DND-41 (cell line): ENCODE results near the gene PPM1E.

Source experiments
- ATAC-seq: fragments of 200-7000 bp; cut with Tn5 transposase; 3 replicates; pipeline ENCODE4 v1.9.1; 2021; ENCODE audit warnings: low read depth; ENCODE audit not compliant: insufficient read depth
- DNase-seq: peaks from one replicate; pipeline ENCODE4 v3.0.0-alpha.2; 2020
- H2AFZ ChIP-seq: 2 replicates; pipeline ENCODE4 v1.6.0; 2012; ENCODE audit warnings: low read depth, low read length
- H3K27ac ChIP-seq: 2 replicates; pipeline ENCODE4 v1.5.1; 2012; ENCODE audit warnings: low read length, inconsistent platforms
- H3K27me3 ChIP-seq: fragments of 200-600 bp; sonication (generic); 2 replicates; pipeline ENCODE4 v1.6.0; 2012; ENCODE audit warnings: low read length, mild to moderate bottlenecking, inconsistent platforms; ENCODE audit not compliant: insufficient read depth, poor library complexity
- H3K36me3 ChIP-seq: 2 replicates; pipeline ENCODE4 v1.5.1; 2012; ENCODE audit warnings: low read length, inconsistent platforms; ENCODE audit not compliant: insufficient read depth
- H3K4me1 ChIP-seq: 2 replicates; pipeline ENCODE4 v1.5.1; 2012; ENCODE audit warnings: mild to moderate bottlenecking, low read length; ENCODE audit not compliant: insufficient read depth
- H3K4me2 ChIP-seq: 2 replicates; pipeline ENCODE4 v1.6.0; 2012; ENCODE audit warnings: mild to moderate bottlenecking, moderate library complexity, low read length, inconsistent platforms; ENCODE audit not compliant: insufficient read depth
- H3K4me3 ChIP-seq, 2 experiments: fragments of 200-600 bp in 1 of 2; shearing (Covaris generic) in 1 of 2; 2 replicates each; pipeline ENCODE4 v1.5.1; 2012 to 2016; ENCODE audit warnings: inconsistent platforms in 2 of 2, low read length in 2 of 2, mild to moderate bottlenecking in 2 of 2, low read depth in 1 of 2, moderate library complexity in 1 of 2
- H3K79me2 ChIP-seq: 2 replicates; pipeline ENCODE4 v1.6.0; 2012; ENCODE audit warnings: low read length, inconsistent platforms; ENCODE audit not compliant: insufficient read depth
- H3K9ac ChIP-seq: 2 replicates; pipeline ENCODE4 v1.6.0; 2012; ENCODE audit warnings: low read depth, mild to moderate bottlenecking, inconsistent platforms, low read length, moderate library complexity
- H3K9me3 ChIP-seq: 2 replicates; pipeline ENCODE4 v1.5.1; 2012; ENCODE audit warnings: low read length, moderate library complexity, mild to moderate bottlenecking, inconsistent platforms; ENCODE audit not compliant: insufficient read depth, severe bottlenecking
- H4K20me1 ChIP-seq: 2 replicates; pipeline ENCODE4 v1.6.0; 2012; ENCODE audit warnings: low read length; ENCODE audit not compliant: insufficient read depth
- EZH2 ChIP-seq: IDR thresholded peaks from 3 replicates; pipeline ENCODE4 v1.6.1; 2012; ENCODE audit warnings: borderline replicate concordance, low read depth, mild to moderate bottlenecking, moderate library complexity, low read length, inconsistent platforms; ENCODE audit not compliant: severe bottlenecking
- TF ChIP-seq, protein P1 (sequence below): IDR thresholded peaks from 2 replicates; pipeline ENCODE4 v1.5.1; 2012; ENCODE audit warnings: borderline replicate concordance, low read length, moderate library complexity, mild to moderate bottlenecking; ENCODE audit not compliant: poor library complexity, severe bottlenecking; ENCODE audit errors: extremely low read depth

The PPM1E gene

DNA sequence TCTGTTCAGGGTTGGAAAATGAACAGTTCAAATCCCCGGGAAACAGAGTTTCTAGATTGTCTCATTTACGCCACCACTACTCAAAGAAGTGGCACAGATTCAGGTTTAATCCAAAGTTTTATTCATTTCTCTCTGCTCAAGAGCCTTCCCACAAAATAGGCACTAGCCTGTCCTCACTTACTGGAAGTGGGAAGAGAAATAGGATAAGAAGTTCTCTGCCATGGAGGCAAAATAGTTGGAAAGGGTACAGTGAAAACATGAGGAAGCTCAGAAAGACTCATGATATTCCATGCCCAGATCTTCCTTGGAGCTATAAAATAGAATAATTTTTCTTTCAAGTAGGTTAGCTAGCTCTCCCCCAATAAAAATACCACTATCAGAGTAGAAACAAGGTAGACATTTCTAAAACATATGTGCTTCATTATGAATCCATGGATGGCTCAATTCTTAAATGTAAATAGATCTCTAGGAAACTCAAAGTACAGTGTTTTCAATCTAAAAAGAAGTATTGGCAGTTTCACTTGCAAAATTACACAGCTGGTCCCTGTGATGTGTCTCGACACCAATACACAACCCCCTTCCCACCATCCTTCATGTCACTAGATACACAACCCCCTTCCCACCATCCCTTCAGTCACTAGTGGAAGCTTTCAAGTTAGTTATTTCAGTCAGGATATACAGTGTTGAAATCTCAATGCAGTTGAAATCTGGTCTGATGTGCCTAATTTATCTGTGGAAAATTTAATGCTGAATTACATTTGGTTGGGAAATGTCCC lies 225.2 kb downstream of the PPM1E start:
- ATAC-seq (no peak), DNase-seq (no peak)
- no peaks in the 10 kb centered on the region for H3K27me3 ChIP-seq
- no peaks in the 10 kb centered on the region for H3K36me3 ChIP-seq
- no peak overlapping the region for H2AFZ ChIP-seq
- no peak for TF ChIP-seq EZH2
- TF ChIP-seq, protein P1, sequence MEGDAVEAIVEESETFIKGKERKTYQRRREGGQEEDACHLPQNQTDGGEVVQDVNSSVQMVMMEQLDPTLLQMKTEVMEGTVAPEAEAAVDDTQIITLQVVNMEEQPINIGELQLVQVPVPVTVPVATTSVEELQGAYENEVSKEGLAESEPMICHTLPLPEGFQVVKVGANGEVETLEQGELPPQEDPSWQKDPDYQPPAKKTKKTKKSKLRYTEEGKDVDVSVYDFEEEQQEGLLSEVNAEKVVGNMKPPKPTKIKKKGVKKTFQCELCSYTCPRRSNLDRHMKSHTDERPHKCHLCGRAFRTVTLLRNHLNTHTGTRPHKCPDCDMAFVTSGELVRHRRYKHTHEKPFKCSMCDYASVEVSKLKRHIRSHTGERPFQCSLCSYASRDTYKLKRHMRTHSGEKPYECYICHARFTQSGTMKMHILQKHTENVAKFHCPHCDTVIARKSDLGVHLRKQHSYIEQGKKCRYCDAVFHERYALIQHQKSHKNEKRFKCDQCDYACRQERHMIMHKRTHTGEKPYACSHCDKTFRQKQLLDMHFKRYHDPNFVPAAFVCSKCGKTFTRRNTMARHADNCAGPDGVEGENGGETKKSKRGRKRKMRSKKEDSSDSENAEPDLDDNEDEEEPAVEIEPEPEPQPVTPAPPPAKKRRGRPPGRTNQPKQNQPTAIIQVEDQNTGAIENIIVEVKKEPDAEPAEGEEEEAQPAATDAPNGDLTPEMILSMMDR = no peak
- H4K20me1 ChIP-seq = no peaks in the 10 kb centered on the region
- no peaks in the 10 kb centered on the region for H3K4me1 ChIP-seq
- no peak overlapping the region for H3K9ac ChIP-seq
- no peak overlapping the region for H3K4me2 ChIP-seq
- no peak overlapping the region for H3K4me3 ChIP-seq
- H3K79me2 ChIP-seq = no peaks in the 10 kb centered on the region
- no peaks in the 10 kb centered on the region for H3K9me3 ChIP-seq
- no peak overlapping the region for H3K27ac ChIP-seq

DNA sequence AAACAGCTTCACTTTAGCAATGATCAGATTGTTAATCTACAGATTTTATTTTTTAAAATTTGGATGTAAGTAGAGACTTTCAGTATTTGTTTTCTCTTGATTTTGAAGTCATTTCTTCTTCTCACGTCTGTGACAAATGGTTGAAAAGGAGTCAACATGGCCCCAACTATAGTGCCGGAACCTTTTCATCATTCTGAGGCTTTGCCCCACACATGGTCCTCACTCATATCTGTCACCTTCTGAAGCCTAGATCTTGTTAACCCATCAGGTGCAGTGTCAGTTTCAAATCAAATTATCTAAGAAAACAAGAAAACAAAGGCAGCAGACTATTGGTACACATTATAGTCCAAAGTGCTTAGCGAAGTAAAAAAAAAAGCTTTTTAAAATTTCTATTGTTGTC lies 227.0 kb downstream of the PPM1E start:
- no peak overlapping the region for H3K9ac ChIP-seq
- no peaks in the 10 kb centered on the region for H3K27me3 ChIP-seq
- no peaks in the 10 kb centered on the region for H4K20me1 ChIP-seq
- H3K4me2 ChIP-seq = no peak overlapping the region
- no peaks in the 10 kb centered on the region for H3K36me3 ChIP-seq
- H3K4me1 ChIP-seq = no peaks in the 10 kb centered on the region
- H3K79me2 ChIP-seq = no peaks in the 10 kb centered on the region
- H2AFZ ChIP-seq = no peak overlapping the region
- no peak overlapping the region for H3K27ac ChIP-seq
- no peak for DNase-seq
- no peaks in the 10 kb centered on the region for H3K9me3 ChIP-seq
- no peak for ATAC-seq
- TF ChIP-seq, protein P1 = no peak
- TF ChIP-seq EZH2 = no peak
- no peak overlapping the region for H3K4me3 ChIP-seq

DNA sequence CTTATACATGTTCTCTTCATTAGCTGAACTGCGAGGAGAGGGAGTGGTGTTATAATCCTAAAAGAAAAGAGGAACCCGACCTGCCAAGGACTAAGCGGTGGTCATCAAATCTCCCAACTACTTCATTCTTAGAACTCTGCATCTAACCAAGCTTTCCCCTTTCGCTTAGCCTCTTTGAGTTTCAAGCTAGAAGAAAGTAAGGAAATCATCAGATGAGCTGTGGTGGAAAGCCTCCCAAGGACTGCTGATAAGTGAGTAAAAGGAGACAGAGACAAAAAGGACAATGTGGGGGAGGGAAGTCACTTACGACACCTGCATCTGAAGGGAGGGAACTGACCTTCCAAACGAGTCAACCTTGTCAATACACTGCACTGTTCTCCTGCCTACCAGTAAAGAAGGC lies 229.7 kb downstream of the PPM1E start:
- no peaks in the 10 kb centered on the region for H3K9me3 ChIP-seq
- no peaks in the 10 kb centered on the region for H4K20me1 ChIP-seq
- H3K4me1 ChIP-seq = no peaks in the 10 kb centered on the region
- H3K9ac ChIP-seq = no peak overlapping the region
- ATAC-seq = no peak
- no peak overlapping the region for H3K4me2 ChIP-seq
- TF ChIP-seq, protein P1 = no peak
- TF ChIP-seq EZH2 = no peak
- H3K79me2 ChIP-seq = no peaks in the 10 kb centered on the region
- no peak overlapping the region for H2AFZ ChIP-seq
- H3K27me3 ChIP-seq = no peaks in the 10 kb centered on the region
- no peak for DNase-seq
- no peaks in the 10 kb centered on the region; the same call in 1 of the 2 replicates for H3K36me3 ChIP-seq
- no peak overlapping the region for H3K27ac ChIP-seq
- H3K4me3 ChIP-seq = no peak overlapping the region

DNA sequence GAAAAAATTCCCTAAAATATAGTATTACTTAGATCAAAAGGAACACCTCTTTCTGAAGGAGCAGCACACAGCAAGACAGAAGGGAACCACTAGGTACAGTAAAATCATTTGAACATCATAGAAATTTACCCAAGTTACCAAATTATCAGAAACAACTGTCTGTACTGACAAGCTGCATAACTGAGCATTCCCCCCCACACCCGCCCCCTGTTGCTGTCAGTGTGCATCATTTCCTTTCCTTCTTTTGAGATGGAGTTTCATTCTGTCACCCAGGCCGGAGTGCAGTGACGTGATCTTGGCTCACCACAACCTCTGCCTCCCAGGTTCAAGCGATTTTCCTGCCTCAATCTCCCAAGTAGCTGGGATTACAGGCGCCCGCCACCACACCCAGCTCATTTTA lies 230.3 kb downstream of the PPM1E start:
- H3K27ac ChIP-seq = no peak overlapping the region
- H3K36me3 ChIP-seq = no peaks in the 10 kb centered on the region; the same call in 1 of the 2 replicates
- no peak for ATAC-seq
- no peaks in the 10 kb centered on the region for H3K79me2 ChIP-seq
- no peak overlapping the region for H3K9ac ChIP-seq
- H2AFZ ChIP-seq = no peak overlapping the region
- no peaks in the 10 kb centered on the region for H4K20me1 ChIP-seq
- TF ChIP-seq, protein P1 = no peak
- TF ChIP-seq EZH2 = no peak
- H3K27me3 ChIP-seq = no peaks in the 10 kb centered on the region
- no peaks in the 10 kb centered on the region for H3K9me3 ChIP-seq
- no peak overlapping the region for H3K4me2 ChIP-seq
- no peaks in the 10 kb centered on the region for H3K4me1 ChIP-seq
- no peak for DNase-seq
- no peak overlapping the region for H3K4me3 ChIP-seq
